A673 (cell line): Measurements from ENCODE around the gene PROZ.
"Not testable (repeated sequence)": the region's sequence is repeated elsewhere in the genome, so short reads cannot be mapped to it uniquely, and the experiment has no call there.

Experiments
- EZH2 ChIP-seq: fragments of 200-600 bp; sonication (generic); IDR thresholded peaks from 2 replicates; pipeline ENCODE4 v1.6.1; 2017; ENCODE audit warnings: borderline replicate concordance, low read depth, mild to moderate bottlenecking, mixed read lengths, antibody characterized with exemption, low read length; ENCODE audit not compliant: poor library complexity, severe bottlenecking
- TF ChIP-seq, protein P1 (sequence below): fragments of 300-800, 200-600 bp; sonication (generic); conservative IDR thresholded peaks from 2 replicates; pipeline ENCODE4 v1.5.1; 2017; ENCODE audit warnings: low read depth, mild to moderate bottlenecking, antibody characterized with exemption, low read length, moderate library complexity, mixed read lengths

DNA sequence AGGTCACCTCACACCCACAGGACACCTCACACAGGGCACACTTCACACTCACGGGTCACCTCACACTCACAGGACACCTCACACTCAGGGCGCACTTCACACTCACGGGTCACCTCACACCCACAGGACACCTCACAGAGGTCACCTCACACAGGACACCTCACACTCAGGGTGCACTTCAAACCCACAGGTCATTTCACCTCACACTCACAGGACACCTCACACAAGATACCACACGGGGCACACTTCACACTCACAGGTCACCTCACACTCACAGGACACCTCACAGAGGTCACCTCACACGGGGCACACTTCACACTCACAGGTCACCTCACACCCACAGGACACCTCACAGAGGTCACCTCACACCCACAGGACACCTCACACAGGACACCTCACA lies 46.6 kb upstream of the PROZ start:
- TF ChIP-seq, protein P1, sequence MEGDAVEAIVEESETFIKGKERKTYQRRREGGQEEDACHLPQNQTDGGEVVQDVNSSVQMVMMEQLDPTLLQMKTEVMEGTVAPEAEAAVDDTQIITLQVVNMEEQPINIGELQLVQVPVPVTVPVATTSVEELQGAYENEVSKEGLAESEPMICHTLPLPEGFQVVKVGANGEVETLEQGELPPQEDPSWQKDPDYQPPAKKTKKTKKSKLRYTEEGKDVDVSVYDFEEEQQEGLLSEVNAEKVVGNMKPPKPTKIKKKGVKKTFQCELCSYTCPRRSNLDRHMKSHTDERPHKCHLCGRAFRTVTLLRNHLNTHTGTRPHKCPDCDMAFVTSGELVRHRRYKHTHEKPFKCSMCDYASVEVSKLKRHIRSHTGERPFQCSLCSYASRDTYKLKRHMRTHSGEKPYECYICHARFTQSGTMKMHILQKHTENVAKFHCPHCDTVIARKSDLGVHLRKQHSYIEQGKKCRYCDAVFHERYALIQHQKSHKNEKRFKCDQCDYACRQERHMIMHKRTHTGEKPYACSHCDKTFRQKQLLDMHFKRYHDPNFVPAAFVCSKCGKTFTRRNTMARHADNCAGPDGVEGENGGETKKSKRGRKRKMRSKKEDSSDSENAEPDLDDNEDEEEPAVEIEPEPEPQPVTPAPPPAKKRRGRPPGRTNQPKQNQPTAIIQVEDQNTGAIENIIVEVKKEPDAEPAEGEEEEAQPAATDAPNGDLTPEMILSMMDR = not testable (repeated sequence)
- not testable (repeated sequence) for TF ChIP-seq EZH2
